GM19395 (cell line): Measurements from ENCODE around the gene ITIH4.

ENCODE experiments used
- ATAC-seq: cut with Tn5 transposase; IDR thresholded peaks from one replicate; pipeline ENCODE4 v1.9.1; 2021; ENCODE audit warnings: mild to moderate bottlenecking, moderate library complexity; ENCODE audit not compliant: unreplicated experiment

ITIH4 gene

DNA sequence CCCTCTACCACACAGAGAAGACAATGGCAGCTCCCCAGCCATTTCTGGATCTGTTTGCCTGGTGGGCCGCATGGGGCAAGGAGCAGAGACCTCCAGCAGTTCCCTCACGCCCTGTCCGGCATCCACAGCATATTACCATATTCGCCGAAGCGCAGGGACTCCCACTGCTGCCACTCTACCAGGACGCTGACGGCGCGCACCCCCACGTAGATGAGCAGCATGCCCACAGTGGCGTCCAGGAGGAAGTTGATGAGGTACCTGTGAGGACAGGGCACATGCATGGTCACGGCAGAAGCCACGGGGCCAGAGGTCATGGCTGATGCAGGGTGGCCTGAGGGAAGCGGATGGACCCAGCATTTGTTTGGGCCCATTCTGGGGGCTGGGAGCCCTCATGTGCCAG lies 19.2 kb upstream of the ITIH4 start:
- no peak for ATAC-seq

DNA sequence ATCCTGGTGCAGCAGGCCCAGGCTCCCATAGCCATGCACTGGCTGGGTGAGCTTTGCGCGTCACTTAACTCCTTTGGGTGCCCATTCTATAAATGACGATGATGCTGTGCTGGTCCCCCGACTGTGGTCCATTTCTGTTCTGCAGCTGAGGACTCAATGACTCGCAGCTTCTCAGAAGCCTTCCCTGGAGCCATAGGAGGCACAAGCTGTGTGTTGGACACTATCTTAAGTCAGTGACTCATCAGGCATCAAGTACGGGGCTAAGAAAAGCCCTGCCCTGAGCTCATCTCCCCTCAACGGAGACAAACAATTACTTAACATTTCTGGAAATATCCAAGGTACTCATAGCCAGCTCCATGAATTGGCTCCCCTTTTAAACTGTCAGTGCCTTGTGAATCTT lies 18.1 kb upstream of the ITIH4 start:
- ATAC-seq = no peak

DNA sequence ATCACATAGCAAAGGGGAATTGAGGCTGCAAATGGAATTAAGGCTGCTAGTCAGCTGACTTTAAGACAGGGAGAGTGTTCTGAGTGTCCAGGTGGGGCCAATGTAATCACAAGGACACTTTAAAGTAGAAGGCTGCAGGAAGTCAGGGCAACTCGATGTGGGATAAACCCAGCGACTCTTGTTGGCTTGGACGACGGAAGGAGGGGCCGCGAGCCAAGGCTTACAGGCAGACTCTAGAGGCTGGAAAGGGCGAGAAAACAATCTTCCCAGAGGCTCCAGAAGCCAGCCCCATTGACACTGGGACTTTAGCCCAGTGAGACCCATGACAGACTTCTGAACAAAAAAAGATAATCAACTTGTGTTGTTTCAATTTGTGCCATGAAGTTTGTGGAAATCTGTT lies 17.3 kb upstream of the ITIH4 start:
- ATAC-seq = no peak

DNA sequence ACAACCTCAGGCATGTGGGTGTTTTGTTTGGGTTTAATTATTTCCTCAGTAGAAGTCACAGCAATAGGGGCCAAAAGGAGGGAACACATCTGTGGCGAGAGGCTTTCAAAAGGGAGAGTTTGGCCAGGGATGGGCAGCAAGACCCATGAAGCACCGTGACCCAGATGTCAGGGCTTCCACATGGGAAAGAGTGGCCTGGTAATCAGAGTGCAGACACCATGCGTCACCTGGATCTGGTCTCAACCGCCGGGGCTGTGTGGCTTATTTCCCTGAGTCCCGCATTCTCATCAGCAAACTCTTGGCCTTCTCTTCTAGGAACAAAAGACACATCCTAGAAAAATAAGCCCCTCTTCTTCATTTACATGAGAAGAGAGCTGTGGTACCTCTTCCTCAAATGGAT lies 16.8 kb upstream of the ITIH4 start:
- no peak for ATAC-seq

DNA sequence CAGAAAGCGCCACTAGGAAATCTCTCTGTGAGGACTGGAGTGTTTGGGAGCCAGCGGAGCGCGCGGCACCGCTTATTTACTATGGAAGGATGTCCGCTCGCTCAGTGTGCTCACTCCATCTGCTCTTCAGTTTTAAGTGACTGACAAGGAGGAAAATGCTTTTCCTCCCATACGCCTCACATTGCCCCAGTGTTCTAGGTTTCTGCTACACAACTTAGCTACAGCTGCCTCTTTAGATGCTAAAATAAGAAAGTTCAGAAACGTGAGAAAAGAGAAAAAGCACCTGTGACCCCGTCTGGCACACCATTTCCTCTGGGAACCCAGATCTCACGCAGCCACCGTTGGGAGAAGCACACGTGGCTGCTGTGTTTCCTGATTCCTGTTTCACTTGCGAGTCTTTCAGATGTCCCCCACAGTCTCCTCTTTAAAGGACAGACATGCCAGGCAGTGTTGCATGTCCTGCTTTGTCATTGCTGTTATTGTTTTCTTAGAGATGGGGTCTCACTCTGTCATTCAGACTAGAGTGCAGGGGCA lies 16.0 kb upstream of the ITIH4 start:
- no peak for ATAC-seq

DNA sequence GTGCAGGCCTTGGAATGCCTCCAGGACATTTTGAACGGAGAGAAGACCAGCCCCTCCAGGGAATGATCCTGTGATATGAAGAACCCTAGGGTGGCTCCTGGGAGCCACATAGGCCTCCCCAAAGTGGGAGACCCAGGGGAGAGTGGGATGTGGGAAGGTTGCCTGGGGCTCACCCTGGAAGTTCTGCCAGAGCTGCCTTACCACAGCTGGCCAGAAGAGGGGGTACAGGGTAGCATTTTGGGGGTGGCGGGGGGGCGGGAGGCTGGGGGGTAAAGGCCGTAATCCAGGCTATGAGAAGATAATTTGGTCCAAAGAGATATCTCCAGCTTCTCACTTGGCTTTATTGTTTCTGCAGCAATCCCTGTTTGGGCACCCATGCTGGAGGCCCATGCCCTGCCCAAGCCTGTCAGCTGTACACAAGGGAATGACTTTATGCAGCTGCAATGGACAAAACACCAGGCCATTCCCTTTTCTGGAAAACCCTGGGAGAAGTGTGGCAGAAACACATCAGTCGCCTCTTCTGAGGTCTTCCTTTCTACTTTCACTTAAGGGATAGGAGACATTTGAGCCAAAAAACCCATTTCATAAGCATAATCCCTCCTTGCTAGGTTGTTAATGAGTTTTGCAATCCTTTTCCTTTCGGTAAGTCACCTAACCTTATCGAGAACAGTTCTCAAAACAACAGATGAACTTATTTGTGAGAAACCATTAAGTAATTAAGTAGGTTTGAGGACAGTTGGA lies 15.4 kb upstream of the ITIH4 start:
- ATAC-seq = no peak

DNA sequence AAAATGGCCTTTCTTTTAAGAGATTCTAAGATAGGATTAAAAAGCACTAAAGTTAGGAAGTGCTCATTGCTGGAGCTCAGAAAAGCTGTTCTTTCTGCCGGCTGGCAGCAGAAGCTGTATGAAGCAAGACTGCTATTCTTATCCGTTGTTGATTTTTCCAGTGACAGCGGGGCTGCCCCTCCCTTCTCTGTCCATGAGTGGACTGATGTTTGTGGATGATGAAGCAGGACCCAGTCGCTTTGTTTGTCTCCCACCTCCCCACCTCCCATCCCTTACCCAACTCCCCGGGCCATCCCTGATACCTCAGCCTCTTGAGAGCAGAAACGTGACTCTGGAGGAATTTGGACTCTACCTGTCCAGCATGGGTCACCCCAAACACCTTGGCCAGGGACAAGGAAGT lies 14.7 kb upstream of the ITIH4 start:
- ATAC-seq = no peak

DNA sequence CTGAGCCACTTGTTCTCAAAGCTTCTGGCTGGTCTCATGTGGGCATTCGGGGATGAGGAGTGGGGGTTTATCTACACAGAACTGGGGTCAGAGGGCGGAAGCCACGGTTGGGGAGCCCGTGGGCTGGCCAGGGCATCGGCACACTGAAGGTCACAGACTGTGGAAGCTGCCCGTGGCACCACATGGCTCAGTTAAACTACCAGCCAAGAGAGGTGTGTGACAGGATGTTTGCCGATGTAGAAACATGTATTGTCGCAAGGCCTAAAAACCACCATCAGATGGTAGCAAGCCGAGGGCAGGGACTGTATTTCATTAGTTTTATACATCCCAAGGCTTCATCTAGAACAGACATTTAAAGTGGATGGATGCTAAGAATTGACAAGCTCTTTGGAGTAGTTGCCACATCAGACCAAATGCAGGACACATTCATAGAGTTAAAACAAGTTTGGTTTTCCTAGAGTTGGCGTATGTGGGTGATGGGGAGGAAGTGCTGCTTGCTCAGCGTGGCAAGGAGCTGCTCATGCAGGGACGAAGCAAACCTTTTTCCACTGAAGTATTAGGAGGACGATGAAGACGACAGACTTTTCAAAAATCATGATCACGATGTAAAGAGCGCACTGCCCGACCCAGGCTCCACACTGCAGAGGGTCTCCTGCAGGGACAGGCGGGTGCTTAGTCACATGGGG lies 14.0 kb upstream of the ITIH4 start:
- ATAC-seq = no peak

DNA sequence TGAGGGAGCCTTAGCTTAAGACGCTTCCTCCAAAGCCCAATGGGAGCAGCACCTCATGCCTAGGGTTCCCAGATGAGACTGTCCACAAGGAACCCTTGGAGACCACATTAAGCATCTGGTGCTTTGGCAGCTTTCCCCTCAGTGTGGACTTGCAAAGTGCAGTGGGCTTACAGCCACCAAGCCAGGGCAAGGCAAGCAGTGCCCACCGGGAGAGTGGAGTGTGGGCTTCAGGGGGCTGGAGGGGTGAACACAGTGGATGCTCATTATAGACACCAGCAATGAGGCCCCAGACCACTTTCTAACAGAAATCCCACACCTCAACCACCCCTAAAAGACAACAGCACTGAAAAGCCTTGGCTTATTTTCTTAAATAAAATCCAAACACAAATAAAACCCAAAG lies 13.4 kb upstream of the ITIH4 start:
- ATAC-seq = no peak

DNA sequence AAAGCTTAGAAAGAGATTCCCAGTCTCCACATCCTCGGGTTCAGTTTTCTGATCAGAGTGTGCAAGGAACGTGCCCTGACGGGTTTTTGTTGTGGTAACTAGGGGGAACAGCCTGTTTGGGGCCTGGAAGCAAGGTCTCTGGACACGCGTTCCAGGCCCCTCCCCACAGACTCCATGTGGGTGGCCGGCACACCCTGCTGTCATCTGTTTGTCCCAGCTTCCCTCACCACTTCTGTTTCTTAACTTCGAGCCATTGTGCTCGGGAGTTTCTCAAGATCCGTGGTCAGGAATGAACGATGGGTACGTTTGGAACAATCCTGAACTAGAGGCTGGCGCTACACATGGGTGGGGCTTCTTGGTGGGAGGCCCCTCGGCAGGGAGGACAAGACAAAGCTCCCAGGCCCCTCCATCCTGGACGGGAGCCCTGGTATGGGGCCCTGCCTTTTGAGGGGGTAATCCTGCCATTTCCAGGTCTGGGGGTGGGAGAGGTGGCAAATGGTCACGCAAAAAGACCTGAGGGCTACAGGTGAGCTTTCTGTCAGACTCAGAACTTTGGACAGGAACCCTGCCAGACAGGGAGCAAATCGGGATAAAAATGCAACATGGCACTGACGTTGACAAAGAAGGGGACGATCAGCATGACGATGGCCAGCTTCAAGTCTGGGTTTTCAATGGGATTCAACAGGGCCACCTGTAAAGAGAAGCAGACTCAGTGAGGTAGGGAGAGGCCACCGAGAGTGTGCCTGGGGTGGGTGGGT lies 12.8 kb upstream of the ITIH4 start:
- no peak for ATAC-seq

DNA sequence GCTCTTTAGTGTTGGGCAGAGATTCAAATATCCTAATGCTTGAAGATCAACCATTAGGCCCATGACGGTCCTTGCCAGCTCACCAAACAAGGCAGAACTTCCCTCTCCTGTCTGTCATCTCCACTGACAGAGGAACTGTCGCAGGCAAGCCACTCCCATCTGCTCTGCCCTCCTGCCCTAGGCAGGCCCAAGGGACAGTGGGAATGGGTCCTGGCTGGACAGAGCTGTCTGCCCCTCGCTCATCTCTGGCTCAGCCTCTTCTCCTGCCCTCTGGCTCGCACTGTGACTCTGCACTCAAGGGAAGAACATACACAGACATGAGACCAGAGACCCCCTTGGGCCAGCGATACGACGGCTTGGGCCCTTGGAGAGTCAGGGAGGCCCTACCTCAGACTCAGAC lies 12.0 kb upstream of the ITIH4 start:
- no peak for ATAC-seq

DNA sequence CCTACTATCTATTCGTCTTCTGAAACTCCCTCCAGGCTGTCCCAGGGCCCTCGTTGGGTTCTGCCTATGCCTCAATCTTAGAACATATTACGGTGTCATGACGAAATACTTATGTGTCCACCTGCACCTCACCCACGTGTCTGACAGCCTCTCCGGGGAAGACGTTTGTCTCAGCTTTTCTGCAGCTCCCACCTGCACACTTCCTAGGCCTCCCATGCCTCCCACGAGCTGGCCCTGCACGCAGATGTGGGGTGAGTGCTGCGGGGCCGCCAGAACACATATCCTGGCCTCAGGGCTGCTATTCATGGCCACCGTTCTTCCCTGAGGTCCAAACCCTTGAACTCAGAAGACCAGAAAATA lies 11.5 kb upstream of the ITIH4 start:
- no peak for ATAC-seq

DNA sequence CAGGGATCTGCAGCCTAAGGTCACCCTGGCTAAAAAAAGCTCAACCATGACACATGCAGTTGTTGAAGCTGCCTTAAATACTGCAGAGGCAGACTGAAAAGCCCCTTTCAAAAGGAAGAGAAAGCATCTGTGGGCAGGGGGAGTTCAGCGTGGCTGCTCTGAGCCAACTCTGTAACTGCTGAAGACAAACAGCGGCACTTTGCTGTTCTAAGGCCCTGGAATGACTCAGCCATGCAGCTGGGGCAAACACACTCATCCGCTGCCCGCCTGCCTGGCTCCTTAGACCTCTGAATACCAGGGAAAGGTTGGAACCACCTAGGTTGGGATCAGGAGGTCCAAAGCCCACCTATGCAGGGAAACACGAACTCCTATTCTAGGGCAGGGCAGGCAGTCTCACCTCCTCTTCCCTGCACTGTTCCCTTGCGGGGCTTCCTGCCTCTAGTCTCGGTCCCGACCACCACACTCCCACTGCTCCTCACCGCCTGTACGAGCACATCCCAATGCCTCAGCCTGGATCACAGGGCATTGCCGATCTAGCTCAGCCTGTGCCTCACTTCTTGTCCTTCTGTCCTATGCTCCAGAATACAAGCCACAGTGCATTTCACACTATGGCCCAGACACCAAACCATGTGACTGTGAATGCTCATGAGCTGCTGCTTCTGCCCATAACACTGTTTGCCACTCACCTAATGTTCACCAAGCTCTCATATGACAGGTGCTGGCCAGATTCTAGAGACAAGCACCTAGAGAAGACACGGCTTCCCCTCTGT lies 10.9 kb upstream of the ITIH4 start:
- ATAC-seq = no peak

DNA sequence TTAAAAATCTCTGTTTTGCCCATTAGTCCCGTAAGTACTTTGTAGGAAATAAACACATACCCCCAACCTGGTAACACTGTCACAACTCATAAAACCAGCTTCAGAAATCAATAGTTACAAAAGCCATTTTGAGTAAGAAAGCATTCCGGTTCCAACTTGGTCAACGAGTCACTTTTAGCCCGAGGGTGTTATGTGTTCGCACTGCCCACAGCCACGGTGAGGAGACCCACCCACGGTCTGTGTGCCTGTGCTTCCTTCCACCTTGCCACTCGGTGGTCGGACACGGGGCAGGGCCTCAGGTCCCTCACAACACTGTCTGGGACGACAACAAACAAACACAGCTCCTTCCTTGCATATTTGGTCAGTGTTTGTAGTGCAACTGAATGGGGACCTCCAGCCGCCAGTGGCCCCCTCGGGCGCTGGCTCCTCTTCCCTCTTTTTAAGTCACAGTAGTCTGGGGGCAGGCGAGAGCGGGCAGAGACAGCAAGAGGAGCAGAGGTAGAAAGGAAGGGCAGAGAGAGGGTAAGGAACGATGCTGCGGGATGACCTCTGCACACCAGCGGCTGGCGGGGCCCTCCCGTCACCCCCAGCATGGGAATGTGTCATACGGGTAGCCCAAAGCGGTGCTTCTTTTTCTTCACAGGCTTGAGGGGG lies 9.5 kb upstream of the ITIH4 start:
- no peak for ATAC-seq

DNA sequence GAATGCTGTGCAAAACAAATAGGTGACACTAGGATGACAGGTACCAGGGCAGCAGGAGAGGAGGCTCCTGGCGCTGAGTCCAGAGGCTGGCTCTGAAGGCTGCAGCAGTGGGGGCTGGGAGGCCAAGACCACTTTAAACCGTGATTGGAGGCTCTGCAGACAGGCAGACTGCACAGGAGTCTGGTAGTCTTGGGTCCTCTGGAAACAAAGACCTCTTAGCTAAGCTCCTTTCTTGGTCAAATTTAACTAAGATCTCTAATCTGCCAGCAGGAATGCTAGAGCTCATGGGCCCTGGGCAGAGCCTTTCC lies 8.8 kb upstream of the ITIH4 start:
- no peak for ATAC-seq

DNA sequence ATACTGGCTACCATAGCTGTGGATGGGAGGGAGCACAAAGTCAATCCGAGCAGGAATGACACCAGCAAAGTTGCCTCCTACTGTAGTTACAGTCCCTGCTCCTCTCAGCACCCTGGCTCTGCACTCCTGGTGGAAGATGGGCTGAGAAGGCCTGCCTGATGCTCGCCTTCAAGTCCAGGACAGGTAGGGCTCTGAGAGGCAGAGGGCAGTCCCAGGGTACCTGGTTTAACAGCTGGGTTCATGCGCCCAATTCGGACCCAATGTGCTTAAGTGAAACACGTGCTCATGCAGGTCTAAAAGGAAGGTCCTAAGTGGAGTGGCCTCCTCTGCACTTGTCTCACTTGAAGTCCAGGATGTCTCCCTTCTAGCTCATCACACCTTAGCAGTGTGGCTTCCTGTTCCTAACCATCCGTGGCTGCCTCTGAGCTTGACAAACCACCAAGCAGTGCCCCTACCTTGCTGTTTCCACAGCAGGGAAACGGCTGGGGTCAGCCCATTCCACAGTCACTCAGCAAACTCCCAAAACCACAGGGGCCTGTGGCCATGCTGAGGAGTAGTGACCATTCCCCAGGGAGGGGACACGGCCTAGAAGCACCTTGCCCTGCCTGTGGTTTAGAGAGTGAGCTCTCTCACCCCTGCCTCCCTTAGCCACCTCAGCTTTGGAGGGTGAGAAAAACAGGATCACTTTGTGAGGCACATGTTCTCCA lies 8.2 kb upstream of the ITIH4 start:
- ATAC-seq = no peak

DNA sequence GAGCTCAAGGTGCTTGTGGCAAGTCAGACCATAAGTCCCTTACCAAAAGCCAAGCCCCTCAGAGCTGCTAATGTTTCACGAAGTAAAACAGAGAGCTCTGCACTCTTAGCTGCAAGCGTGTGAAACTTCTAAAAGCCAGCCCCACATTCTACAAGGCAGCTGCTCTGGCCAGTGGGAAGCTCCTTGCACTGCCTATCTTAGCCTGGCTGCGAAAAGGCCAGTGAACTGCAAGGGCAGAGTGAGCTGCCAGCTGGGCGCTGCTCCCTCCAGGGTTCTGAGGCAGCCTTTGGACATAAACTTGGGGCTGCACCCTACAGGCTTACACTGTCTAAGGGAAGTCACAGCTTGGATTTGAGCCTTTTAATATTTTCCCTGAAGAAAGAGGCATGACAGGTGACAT lies 6.5 kb upstream of the ITIH4 start:
- ATAC-seq = no peak

DNA sequence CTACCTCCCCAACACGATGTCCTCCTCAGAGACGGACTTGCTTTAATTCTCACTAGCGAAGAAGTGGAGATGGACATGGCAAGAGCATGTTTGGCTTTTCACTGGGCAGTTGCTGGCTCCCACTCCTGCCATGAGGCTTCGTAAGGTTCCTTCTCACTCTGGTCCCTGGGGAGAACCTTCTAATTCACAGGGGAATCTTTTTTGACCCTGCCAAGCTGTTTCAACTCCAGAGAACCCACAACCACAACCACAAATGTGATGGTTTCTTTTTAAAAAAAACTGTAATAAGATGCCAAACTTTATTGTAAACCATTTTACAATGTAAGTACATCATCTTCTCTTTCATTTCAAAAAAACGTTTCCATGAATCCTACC lies 6.0 kb upstream of the ITIH4 start:
- no peak for ATAC-seq

DNA sequence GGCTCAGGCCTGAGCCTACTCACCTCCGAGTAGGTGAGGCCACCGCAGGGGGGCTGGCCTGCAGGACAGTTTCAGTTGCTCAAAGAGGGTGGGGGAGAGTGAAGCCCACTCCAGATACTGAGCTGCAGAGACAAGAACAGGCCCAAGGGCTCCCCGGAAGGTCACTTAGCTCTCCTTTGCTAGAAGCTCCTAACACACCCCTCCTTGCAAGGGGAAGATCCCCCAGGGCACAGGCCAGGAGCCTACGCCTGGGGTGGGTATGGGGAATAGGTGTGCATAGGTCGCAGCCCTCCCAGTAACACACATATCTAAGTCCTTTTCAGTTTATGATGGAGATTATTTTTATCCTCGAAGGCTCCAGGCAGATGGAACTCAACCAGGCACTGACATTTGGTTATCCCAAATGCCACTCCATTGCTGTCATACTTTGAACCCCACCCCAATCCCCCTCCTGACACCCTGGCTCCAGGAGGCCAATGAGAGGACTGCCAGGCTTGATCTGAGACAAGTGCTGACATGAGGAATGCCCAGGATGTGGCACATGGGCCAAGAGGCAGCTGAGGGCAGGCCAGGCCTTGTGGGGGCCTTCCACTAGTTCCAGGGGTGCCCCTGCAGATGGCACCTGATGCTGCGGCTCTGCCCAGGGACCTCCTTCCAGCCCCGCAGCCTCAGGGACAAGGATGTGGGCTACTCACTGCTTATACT lies 5.4 kb upstream of the ITIH4 start:
- ATAC-seq = no peak
